ENCODE measurements around the gene EIF4B.

EIF4B gene

GRCh38 chr12:53069621-53070410 is 63.6 kb downstream of the EIF4B start:
- DNase-seq = no peak

GRCh38 chr12:53070877-53071492 is 64.7 kb downstream of the EIF4B start:
- DNase-seq = no peak

GRCh38 chr12:53071591-53072551 is 65.6 kb downstream of the EIF4B start:
- DNase-seq = no peak

- DNase-seq = no peak
Measured at GRCh38 chr12:53073881-53074280, 67.6 kb downstream of the EIF4B start.

GRCh38 chr12:53074283-53074998 is 68.2 kb downstream of the EIF4B start:
- DNase-seq = no peak

GRCh38 chr12:53074999-53075370 is 68.7 kb downstream of the EIF4B start:
- no peak for DNase-seq

GRCh38 chr12:53076461-53076860 is 70.2 kb downstream of the EIF4B start:
- DNase-seq = no peak

GRCh38 chr12:53077030-53077429 is 70.8 kb downstream of the EIF4B start:
- DNase-seq = no peak

- peak in 8 of 51 donors; percentile 54 to 77 (median 67) for DNase-seq
Measured at GRCh38 chr12:53078425-53079225, 72.4 kb downstream of the EIF4B start.

- DNase-seq = peak; percentile 87 to 99 (median 96)
Measured at GRCh38 chr12:53079226-53080117, 73.2 kb downstream of the EIF4B start, which contains the start of gene SPRYD3. TSS of gene SPRYD3 (minus strand) at chr12:53079390. CDS start at chr12:53079333, 57 bp downstream.

- no peak for DNase-seq
Measured at GRCh38 chr12:53082637-53083175, 76.5 kb downstream of the EIF4B start.

- DNase-seq = no peak
Measured at GRCh38 chr12:53086361-53086760, 80.1 kb downstream of the EIF4B start.

GRCh38 chr12:53090105-53090504 is 83.8 kb downstream of the EIF4B start:
- no peak for DNase-seq

- no peak for DNase-seq
Measured at GRCh38 chr12:53090554-53090953, 84.3 kb downstream of the EIF4B start.

GRCh38 chr12:53091756-53092155 is 85.5 kb downstream of the EIF4B start:
- no peak for DNase-seq
